Measurements from ENCODE around the gene DQX1. TPM values are rescaled to one million over a fixed set of nuclear protein-coding genes. Genes with fewer than 3 reads are reported as not detected.
A peak's percentile ranks its signal among the peaks of the same experiment; 100 is the strongest.

DQX1 gene
- total and polyA plus RNA-seq, 9 of the 15 experiments (the other 6 are each of a cell fraction or from before 2014, with no cell fraction given), result 0.04 to 0.38 (median 0.18) TPM; not detected in 1

DNA sequence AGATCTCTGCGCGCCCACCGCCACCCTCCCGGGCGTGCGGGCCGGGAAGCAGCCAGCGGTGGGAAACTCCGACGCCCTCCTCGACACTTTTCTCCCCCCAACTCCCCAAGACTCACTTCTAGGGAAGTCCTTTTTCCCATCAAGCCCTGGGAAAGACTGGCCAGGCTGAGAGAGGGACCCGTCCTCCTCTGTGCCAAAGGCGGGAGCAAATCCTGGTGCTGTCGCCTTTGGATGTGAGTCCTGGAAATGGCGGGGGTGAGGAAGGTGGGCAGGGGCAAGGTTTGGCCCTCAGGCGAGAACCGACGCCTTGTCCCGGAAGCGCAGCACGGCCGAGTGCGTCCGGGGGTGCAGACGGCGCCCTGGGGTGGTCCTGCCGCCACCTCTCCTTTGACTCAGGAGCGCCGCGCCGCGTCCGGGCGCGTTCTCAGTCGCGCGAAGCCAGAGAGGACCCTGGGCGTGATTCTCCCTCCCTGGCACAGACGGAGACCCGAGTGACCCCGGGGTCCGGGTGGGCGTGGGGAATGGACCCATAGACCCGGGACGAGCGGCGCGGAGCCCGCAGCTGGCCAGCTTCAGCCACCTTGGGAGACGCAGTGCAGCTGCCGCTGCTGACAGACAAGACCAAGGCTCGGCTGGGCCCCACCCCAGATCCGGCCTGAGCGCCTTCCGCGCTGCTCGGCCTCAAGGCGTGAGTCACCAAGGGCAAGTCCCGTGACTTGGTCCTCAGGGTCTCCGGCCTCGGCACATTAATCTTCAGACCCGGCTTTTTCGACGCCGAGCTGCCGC lies 23.1 kb downstream of the DQX1 start (continued):
- TF ChIP-seq ZC3H11A (IDR thresholded peaks at IDR 0.05; ENCODE audit: low read depth, low read length) (no peak), ZNF217 (CRISPR knock-in tag; IDR thresholded peaks at IDR 0.05) (no peak), PPARD (CRISPR knock-in tag; IDR thresholded peaks at IDR 0.05) (no peak), RHOXF2B (CRISPR knock-in tag; conservative IDR thresholded peaks at IDR 0.05) (no peak), SMAD1 (IDR thresholded peaks at IDR 0.05; ENCODE audit: low read depth, low read length, partially characterized antibody) (no peak), ZNF79 (CRISPR knock-in tag; IDR thresholded peaks at IDR 0.05; ENCODE audit: low read depth) (no peak), NCOA1 (IDR thresholded peaks at IDR 0.05; ENCODE audit: low read depth) (peak; percentile 36), MAZ (CRISPR knock-in tag; conservative IDR thresholded peaks at IDR 0.05 in 1 of 2, IDR thresholded peaks at IDR 0.05 in 1 of 2) (peak in 1 of 2 experiments; percentile 46; a peak in 3 of 4 replicates), MTA1 (IDR thresholded peaks at IDR 0.05; ENCODE audit: borderline replicate concordance) (0 out of 2 replicates have a peak, but pooled peaks have one; percentile 27), MAFG (tag; conservative IDR thresholded peaks at IDR 0.05) (no peak), ZNF165 (CRISPR knock-in tag; IDR thresholded peaks at IDR 0.05; ENCODE audit: borderline replicate concordance) (no peak), ZNF146 (CRISPR knock-in tag; IDR thresholded peaks at IDR 0.05; ENCODE audit: unreplicated experiment) (no peak), ERF (CRISPR knock-in tag; IDR thresholded peaks at IDR 0.05) (no peak)
- TF ChIP-seq, protein P1, sequence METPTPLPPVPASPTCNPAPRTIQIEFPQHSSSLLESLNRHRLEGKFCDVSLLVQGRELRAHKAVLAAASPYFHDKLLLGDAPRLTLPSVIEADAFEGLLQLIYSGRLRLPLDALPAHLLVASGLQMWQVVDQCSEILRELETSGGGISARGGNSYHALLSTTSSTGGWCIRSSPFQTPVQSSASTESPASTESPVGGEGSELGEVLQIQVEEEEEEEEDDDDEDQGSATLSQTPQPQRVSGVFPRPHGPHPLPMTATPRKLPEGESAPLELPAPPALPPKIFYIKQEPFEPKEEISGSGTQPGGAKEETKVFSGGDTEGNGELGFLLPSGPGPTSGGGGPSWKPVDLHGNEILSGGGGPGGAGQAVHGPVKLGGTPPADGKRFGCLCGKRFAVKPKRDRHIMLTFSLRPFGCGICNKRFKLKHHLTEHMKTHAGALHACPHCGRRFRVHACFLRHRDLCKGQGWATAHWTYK (CRISPR knock-in tag; IDR thresholded peaks at IDR 0.05), result no peak
- TF ChIP-seq, protein P2, sequence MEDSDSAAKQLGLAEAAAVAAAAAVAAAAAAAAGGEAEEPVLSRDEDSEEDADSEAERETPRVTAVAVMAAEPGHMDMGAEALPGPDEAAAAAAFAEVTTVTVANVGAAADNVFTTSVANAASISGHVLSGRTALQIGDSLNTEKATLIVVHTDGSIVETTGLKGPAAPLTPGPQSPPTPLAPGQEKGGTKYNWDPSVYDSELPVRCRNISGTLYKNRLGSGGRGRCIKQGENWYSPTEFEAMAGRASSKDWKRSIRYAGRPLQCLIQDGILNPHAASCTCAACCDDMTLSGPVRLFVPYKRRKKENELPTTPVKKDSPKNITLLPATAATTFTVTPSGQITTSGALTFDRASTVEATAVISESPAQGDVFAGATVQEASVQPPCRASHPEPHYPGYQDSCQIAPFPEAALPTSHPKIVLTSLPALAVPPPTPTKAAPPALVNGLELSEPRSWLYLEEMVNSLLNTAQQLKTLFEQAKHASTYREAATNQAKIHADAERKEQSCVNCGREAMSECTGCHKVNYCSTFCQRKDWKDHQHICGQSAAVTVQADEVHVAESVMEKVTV (CRISPR knock-in tag; IDR thresholded peaks at IDR 0.05), result no peak
- TF ChIP-seq, protein P3, sequence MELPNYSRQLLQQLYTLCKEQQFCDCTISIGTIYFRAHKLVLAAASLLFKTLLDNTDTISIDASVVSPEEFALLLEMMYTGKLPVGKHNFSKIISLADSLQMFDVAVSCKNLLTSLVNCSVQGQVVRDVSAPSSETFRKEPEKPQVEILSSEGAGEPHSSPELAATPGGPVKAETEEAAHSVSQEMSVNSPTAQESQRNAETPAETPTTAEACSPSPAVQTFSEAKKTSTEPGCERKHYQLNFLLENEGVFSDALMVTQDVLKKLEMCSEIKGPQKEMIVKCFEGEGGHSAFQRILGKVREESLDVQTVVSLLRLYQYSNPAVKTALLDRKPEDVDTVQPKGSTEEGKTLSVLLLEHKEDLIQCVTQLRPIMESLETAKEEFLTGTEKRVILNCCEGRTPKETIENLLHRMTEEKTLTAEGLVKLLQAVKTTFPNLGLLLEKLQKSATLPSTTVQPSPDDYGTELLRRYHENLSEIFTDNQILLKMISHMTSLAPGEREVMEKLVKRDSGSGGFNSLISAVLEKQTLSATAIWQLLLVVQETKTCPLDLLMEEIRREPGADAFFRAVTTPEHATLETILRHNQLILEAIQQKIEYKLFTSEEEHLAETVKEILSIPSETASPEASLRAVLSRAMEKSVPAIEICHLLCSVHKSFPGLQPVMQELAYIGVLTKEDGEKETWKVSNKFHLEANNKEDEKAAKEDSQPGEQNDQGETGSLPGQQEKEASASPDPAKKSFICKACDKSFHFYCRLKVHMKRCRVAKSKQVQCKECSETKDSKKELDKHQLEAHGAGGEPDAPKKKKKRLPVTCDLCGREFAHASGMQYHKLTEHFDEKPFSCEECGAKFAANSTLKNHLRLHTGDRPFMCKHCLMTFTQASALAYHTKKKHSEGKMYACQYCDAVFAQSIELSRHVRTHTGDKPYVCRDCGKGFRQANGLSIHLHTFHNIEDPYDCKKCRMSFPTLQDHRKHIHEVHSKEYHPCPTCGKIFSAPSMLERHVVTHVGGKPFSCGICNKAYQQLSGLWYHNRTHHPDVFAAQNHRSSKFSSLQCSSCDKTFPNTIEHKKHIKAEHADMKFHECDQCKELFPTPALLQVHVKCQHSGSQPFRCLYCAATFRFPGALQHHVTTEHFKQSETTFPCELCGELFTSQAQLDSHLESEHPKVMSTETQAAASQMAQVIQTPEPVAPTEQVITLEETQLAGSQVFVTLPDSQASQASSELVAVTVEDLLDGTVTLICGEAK (IDR thresholded peaks at IDR 0.05), result peak; percentile 33; the same call in 1 of the 2 replicates
- TF ChIP-seq, protein P3 (CRISPR knock-in tag; IDR thresholded peaks at IDR 0.05), result no peak

Measured in K562 (cell line).